Measurements from ENCODE around the gene MEG3. TPM values are rescaled to one million over a fixed set of nuclear protein-coding genes. Genes with fewer than 3 reads are reported as not detected.

MEG3 gene
- total and polyA plus RNA-seq, 2 of the 4 experiments (the other 2 are of a cell fraction) = 31.5 to 556 TPM

GRCh38 chr14:100891051-100891450 lies 65.1 kb downstream of the MEG3 start:
- Histone ChIP-seq H4K5ac (ENCODE audit: low read depth, low read length) (no peak overlapping the region), H3K18ac (ENCODE audit: low read depth, low read length) (no peak overlapping the region), H3K4me2 (ENCODE audit: low read depth, low read length) (no peak overlapping the region), H3K27ac (ENCODE audit: insufficient read depth, low read length) (no peak overlapping the region), H3K79me1 (ENCODE audit: low read depth in 1 of 2, low read length in 2 of 2) (peaks cover 7 to 21% of the 10 kb centered on the region in 2 experiments; a peak in 3 of 4 replicates), H3K56ac (ENCODE audit: extremely low read depth, insufficient read depth, low read length) (no peak overlapping the region), H2AFZ (replicated peaks; ENCODE audit: low read length, poor library complexity) (no peak overlapping the region), H2BK15ac (ENCODE audit: low read depth, low read length) (no peak overlapping the region), H2AK5ac (ENCODE audit: low read depth, low read length) (no peak overlapping the region), H3K4ac (ENCODE audit: low read depth, low read length) (no peak overlapping the region), H2AK9ac (replicated peaks; ENCODE audit: low read depth, low read length, poor library complexity) (no peak overlapping the region), H4K8ac (ENCODE audit: low read depth in 2 of 2, low read length in 2 of 2) (no peak overlapping the region), H3K9ac (ENCODE audit: low read depth, low read length) (no peak overlapping the region), H2BK120ac (ENCODE audit: low read depth, low read length) (no peak overlapping the region), H2BK5ac (ENCODE audit: low read depth, low read length, poor library complexity, severe bottlenecking) (no peak overlapping the region), H3K4me3 (ENCODE audit: insufficient read depth, low read depth, low read length) (no peak overlapping the region), H3K4me1 (ENCODE audit: control insufficient read depth, insufficient read depth, low read length) (no peaks in the 10 kb centered on the region), H3K9me1 (ENCODE audit: insufficient read depth, low read length) (no peaks in the 10 kb centered on the region), H3K36me3 (ENCODE audit: control insufficient read depth, insufficient read depth, low read length) (peaks cover 56% of the 10 kb centered on the region), H2BK20ac (ENCODE audit: low read depth, low read length) (no peak overlapping the region), H3K14ac (replicated peaks; ENCODE audit: low read depth, low read length) (no peak overlapping the region), H3K9me3 (ENCODE audit: control insufficient read depth, insufficient read depth, low read length) (no peaks in the 10 kb centered on the region), H4K20me1 (ENCODE audit: insufficient read depth, low read length) (peaks cover 30% of the 10 kb centered on the region), H3K23ac (ENCODE audit: low read depth, low read length) (no peak overlapping the region), H3K27me3 (ENCODE audit: control insufficient read depth, insufficient read depth, low read length) (no peaks in the 10 kb centered on the region), H4K91ac (ENCODE audit: insufficient read depth, low read depth, low read length) (no peak overlapping the region)
- dilution Hi-C loops (cut with HindIII; ENCODE audit: low sequenced_read_pairs, unreplicated experiment) (no loop called here), in situ Hi-C loops (cut with MboI; ENCODE audit: low sequenced_read_pairs) (no loop called here), intact Hi-C loops (cut with micrococcal nuclease) (no loop called here)
- no peak for TF ChIP-seq MAFK (IDR thresholded peaks at IDR 0.05; ENCODE audit: low read depth, low read length)
- no peak for TF ChIP-seq RAD21 (IDR thresholded peaks at IDR 0.05; ENCODE audit: low read length)
- no peak for TF ChIP-seq USF2 (IDR thresholded peaks at IDR 0.05; ENCODE audit: low read depth, low read length)
- TF ChIP-seq MAZ (IDR thresholded peaks at IDR 0.05; ENCODE audit: borderline replicate concordance, low read depth, low read length) = no peak
- no peak for TF ChIP-seq FOS (IDR thresholded peaks at IDR 0.05; ENCODE audit: low read depth, low read length)
- TF ChIP-seq CHD1 (IDR thresholded peaks at IDR 0.05; ENCODE audit: low read depth, low read length) = no peak
- no peak for TF ChIP-seq CEBPB (IDR thresholded peaks at IDR 0.05; ENCODE audit: low read depth, low read length)
- TF ChIP-seq SMC3 (IDR thresholded peaks at IDR 0.05; ENCODE audit: low read depth, low read length) = no peak
- TF ChIP-seq ELK1 (IDR thresholded peaks at IDR 0.05; ENCODE audit: borderline replicate concordance, low read depth, low read length) = no peak
- no peak for TF ChIP-seq BHLHE40 (IDR thresholded peaks at IDR 0.05; ENCODE audit: low read depth, low read length)
- TF ChIP-seq CTCF (conservative IDR thresholded peaks at IDR 0.05; ENCODE audit: low read depth, low read length) = no peak
- TF ChIP-seq RCOR1 (IDR thresholded peaks at IDR 0.05; ENCODE audit: insufficient replicate concordance, low read length) = no peak
- no peak for TF ChIP-seq MXI1 (IDR thresholded peaks at IDR 0.05; ENCODE audit: borderline replicate concordance, low read depth, low read length)
- no peak for TF ChIP-seq POLR2A (IDR thresholded peaks at IDR 0.05; ENCODE audit: low read depth, low read length)
- no peak for TF ChIP-seq RFX5 (IDR thresholded peaks at IDR 0.05; ENCODE audit: low read depth, low read length)
- TF ChIP-seq NFE2L2 (IDR thresholded peaks at IDR 0.05; ENCODE audit: low read depth, low read length) = no peak
- no TSS peak for BruUV-seq (replicated peaks)
- no peak for DNase-seq
- ATAC-seq (ENCODE audit: low read depth) = no peak
- CTCF ChIA-PET = no interaction called here
- POLR2A ChIA-PET (ENCODE audit: unreplicated experiment) = no interaction called here
- WGBS, 2 experiments (ENCODE audit: extremely low coverage in 2 of 2, insufficient read length in 1 of 2) = no CpG with 5 or more reads among the region's 10 CpGs
